HUES6 (cell line): Measurements from ENCODE around the gene CD248.

Experiments used
- H3K27ac ChIP-seq: 2 replicates; pipeline ENCODE4 v1.7.0; 2013; ENCODE audit warnings: low read depth, mild to moderate bottlenecking, low read length, inconsistent platforms
- H3K27me3 ChIP-seq: 2 replicates; pipeline ENCODE4 v1.6.1; 2013; ENCODE audit warnings: low read length; ENCODE audit not compliant: control insufficient read depth, insufficient read depth
- H3K36me3 ChIP-seq: 2 replicates; pipeline ENCODE4 v1.6.1; 2013; ENCODE audit warnings: low read length; ENCODE audit not compliant: control insufficient read depth, insufficient read depth
- H3K4me1 ChIP-seq: 2 replicates; pipeline ENCODE4 v1.6.1; 2013; ENCODE audit warnings: low read length; ENCODE audit not compliant: control insufficient read depth, insufficient read depth
- H3K4me3 ChIP-seq: 2 replicates; pipeline ENCODE4 v1.5.1; 2013; ENCODE audit warnings: low read depth, low read length
- H3K9ac ChIP-seq: one replicate; pipeline ENCODE4 v1.6.1; 2013; ENCODE audit warnings: mild to moderate bottlenecking, low read length
- H3K9me3 ChIP-seq: 2 replicates; pipeline ENCODE4 v1.6.1; 2013; ENCODE audit warnings: low read depth, low read length; ENCODE audit not compliant: control insufficient read depth, insufficient read depth

CD248 gene

GRCh38 chr11:66302656-66303055 is 14.2 kb downstream of the CD248 start:
- Histone ChIP-seq H3K36me3 (no peaks in the 10 kb centered on the region), H3K27ac (no peak overlapping the region), H3K27me3 (no peaks in the 10 kb centered on the region; the same call in 1 of the 2 replicates), H3K9ac (no peak overlapping the region), H3K4me1 (peaks cover under 1% of the 10 kb centered on the region; the same call in 1 of the 2 replicates), H3K9me3 (no peaks in the 10 kb centered on the region), H3K4me3 (no peak overlapping the region)

GRCh38 chr11:66299186-66299585 is 17.7 kb downstream of the CD248 start:
- H3K27me3 ChIP-seq, result peaks cover 11% of the 10 kb centered on the region; the same call in 1 of the 2 replicates
- no peak overlapping the region for H3K9ac ChIP-seq
- H3K4me3 ChIP-seq, result no peak overlapping the region
- H3K4me1 ChIP-seq, result peaks cover 6% of the 10 kb centered on the region; the same call in 1 of the 2 replicates
- H3K36me3 ChIP-seq, result no peaks in the 10 kb centered on the region
- H3K9me3 ChIP-seq, result no peaks in the 10 kb centered on the region
- no peak overlapping the region for H3K27ac ChIP-seq

GRCh38 chr11:66297610-66298009 is 19.2 kb downstream of the CD248 start:
- Histone ChIP-seq H3K36me3 (no peaks in the 10 kb centered on the region), H3K4me1 (peaks cover 6% of the 10 kb centered on the region; the same call in 1 of the 2 replicates), H3K27me3 (peaks cover 26% of the 10 kb centered on the region), H3K9ac (no peak overlapping the region), H3K4me3 (no peak overlapping the region), H3K27ac (no peak overlapping the region), H3K9me3 (no peaks in the 10 kb centered on the region)

- no peak overlapping the region for H3K4me3 ChIP-seq
- peaks cover 10% of the 10 kb centered on the region for H3K4me1 ChIP-seq
- no peak overlapping the region for H3K9ac ChIP-seq
- H3K27me3 ChIP-seq, result peaks cover 53% of the 10 kb centered on the region
- H3K27ac ChIP-seq, result no peak overlapping the region
- no peaks in the 10 kb centered on the region for H3K9me3 ChIP-seq
- no peaks in the 10 kb centered on the region for H3K36me3 ChIP-seq
Measured at GRCh38 chr11:66294626-66295620, 21.9 kb downstream of the CD248 start.

GRCh38 chr11:66293777-66294625 is 22.8 kb downstream of the CD248 start:
- H3K27me3 ChIP-seq, result peaks cover 57% of the 10 kb centered on the region
- H3K9me3 ChIP-seq, result no peaks in the 10 kb centered on the region
- H3K4me3 ChIP-seq, result no peak overlapping the region
- no peak overlapping the region for H3K9ac ChIP-seq
- H3K4me1 ChIP-seq, result peaks cover 13% of the 10 kb centered on the region
- no peak overlapping the region for H3K27ac ChIP-seq
- no peaks in the 10 kb centered on the region for H3K36me3 ChIP-seq

- Histone ChIP-seq H3K27me3 (peaks cover 57% of the 10 kb centered on the region), H3K9me3 (no peaks in the 10 kb centered on the region), H3K9ac (no peak overlapping the region), H3K27ac (no peak overlapping the region), H3K4me1 (peaks cover 13% of the 10 kb centered on the region), H3K4me3 (no peak overlapping the region), H3K36me3 (no peaks in the 10 kb centered on the region)
Measured at GRCh38 chr11:66293352-66293751, 23.5 kb downstream of the CD248 start.

GRCh38 chr11:66292543-66293332 is 24.1 kb downstream of the CD248 start:
- Histone ChIP-seq H3K4me3 (peak overlapping the region; percentile 64), H3K4me1 (peaks cover 18% of the 10 kb centered on the region), H3K36me3 (no peaks in the 10 kb centered on the region), H3K9ac (no peak overlapping the region), H3K9me3 (no peaks in the 10 kb centered on the region), H3K27ac (no peak overlapping the region), H3K27me3 (peaks cover 57% of the 10 kb centered on the region)

- Histone ChIP-seq H3K36me3 (no peaks in the 10 kb centered on the region), H3K27ac (no peak within 1 kb of the TSS), H3K9ac (no peak within 1 kb of the TSS), H3K4me3 (peak within 1 kb of the TSS; percentile 64), H3K27me3 (peaks cover 50% of the 10 kb centered on the region), H3K9me3 (no peaks in the 10 kb centered on the region), H3K4me1 (peaks cover 13% of the 10 kb centered on the region)
Measured at GRCh38 chr11:66291706-66292542, 24.9 kb downstream of the CD248 start, which contains the start of gene TMEM151A. Gene TMEM151A, plus strand, starts transcription at chr11:66291894. Its CDS starts 120 bp downstream, at chr11:66292014.

- H3K4me1 ChIP-seq, result peaks cover 13% of the 10 kb centered on the region
- peak overlapping the region; percentile 58 for H3K4me3 ChIP-seq
Measured at GRCh38 chr11:66291303-66291705, 25.5 kb downstream of the CD248 start.

GRCh38 chr11:66290330-66290621 is 26.6 kb downstream of the CD248 start:
- Histone ChIP-seq H3K36me3 (peaks cover 10% of the 10 kb centered on the region), H3K9ac (no peak overlapping the region), H3K27me3 (peaks cover 49% of the 10 kb centered on the region), H3K27ac (no peak overlapping the region), H3K9me3 (no peaks in the 10 kb centered on the region), H3K4me3 (no peak overlapping the region), H3K4me1 (peaks cover 13% of the 10 kb centered on the region)

More at GRCh38 chr11:66291303-66291705, 25.5 kb downstream of the CD248 start:
- Histone ChIP-seq H3K36me3 (peaks cover 4% of the 10 kb centered on the region), H3K27ac (no peak overlapping the region), H3K9me3 (no peaks in the 10 kb centered on the region), H3K27me3 (peaks cover 49% of the 10 kb centered on the region), H3K9ac (no peak overlapping the region)
